SU-DHL-6 (cell line): ENCODE measurements around the gene PRR35.

ENCODE experiments used
- H2AFZ ChIP-seq: fragments of 200-600 bp; sonication (generic); 2 replicates; pipeline ENCODE4 v1.6.1; 2014; ENCODE audit warnings: low read depth, mild to moderate bottlenecking, moderate library complexity, mixed read lengths, antibody characterized with exemption, low read length; ENCODE audit not compliant: severe bottlenecking
- H3F3A ChIP-seq: fragments of 200-600 bp; shearing (Covaris generic); 2 replicates; pipeline ENCODE4 v1.6.0; 2016; ENCODE audit warnings: antibody characterized with exemption, mild to moderate bottlenecking; ENCODE audit not compliant: insufficient read depth
- H3K27ac ChIP-seq: fragments of 200-600 bp; sonication (generic); 2 replicates; pipeline ENCODE4 v1.5.1; 2016; ENCODE audit warnings: low read depth, mild to moderate bottlenecking, low read length, moderate library complexity, mixed read lengths
- H3K27me3 ChIP-seq: fragments of 200-600 bp; sonication (generic), shearing (Covaris generic); 2 replicates; pipeline ENCODE4 v1.6.0; 2014; ENCODE audit warnings: mild to moderate bottlenecking, low read length
- H3K36me3 ChIP-seq: fragments of 200-600 bp; sonication (generic); 2 replicates; pipeline ENCODE4 v1.6.1; 2014; ENCODE audit warnings: mild to moderate bottlenecking, low read length, mixed read lengths
- H3K4me2 ChIP-seq: fragments of 300-600, 200-600 bp; shearing (Covaris generic), sonication (generic); 2 replicates; pipeline ENCODE4 v1.6.0; 2014; ENCODE audit warnings: low read length, low read depth, mild to moderate bottlenecking; ENCODE audit not compliant: poor library complexity, severe bottlenecking
- H3K4me3 ChIP-seq: fragments of 200-600 bp; sonication (generic); 2 replicates; pipeline ENCODE4 v1.5.1; 2014; ENCODE audit warnings: antibody characterized with exemption, low read length, mild to moderate bottlenecking, mixed read lengths; ENCODE audit not compliant: insufficient read depth, poor library complexity, severe bottlenecking
- H3K79me2 ChIP-seq: fragments of 200-600 bp; sonication (generic); 2 replicates; pipeline ENCODE4 v1.6.1; 2014; ENCODE audit warnings: mild to moderate bottlenecking, low read length, moderate library complexity; ENCODE audit not compliant: insufficient read depth
- H3K9ac ChIP-seq: fragments of 200-600 bp; sonication (generic); 2 replicates; pipeline ENCODE4 v1.7.0; 2014; ENCODE audit warnings: mild to moderate bottlenecking, low read length
- H3K9me2 ChIP-seq: fragments of 200-600 bp; sonication (generic); replicated peaks from 2 replicates; pipeline ENCODE4 v1.6.1; 2014; ENCODE audit warnings: low read length; ENCODE audit not compliant: insufficient read depth
- H3K9me3 ChIP-seq: fragments of 200-600 bp; sonication (generic); 2 replicates; pipeline ENCODE4 v1.6.1; 2014; ENCODE audit warnings: low read length, mixed read lengths; ENCODE audit not compliant: insufficient read depth
- H4K20me1 ChIP-seq: fragments of 200-600 bp; sonication (generic); 2 replicates; pipeline ENCODE4 v1.6.1; 2014; ENCODE audit warnings: low read depth, mild to moderate bottlenecking, antibody characterized with exemption, low read length, moderate library complexity, mixed read lengths
- CTCF ChIP-seq: fragments of 200-600 bp; sonication (generic); IDR thresholded peaks from one replicate; pipeline ENCODE4 v1.5.1; 2017; ENCODE audit warnings: antibody characterized with exemption, mild to moderate bottlenecking, low read length, moderate library complexity; ENCODE audit not compliant: insufficient read depth, poor library complexity, severe bottlenecking
- EZH2phosphoT487 ChIP-seq: fragments of 200-600 bp; sonication (generic), shearing (Covaris generic); conservative IDR thresholded peaks from 2 replicates; pipeline ENCODE4 v1.6.1; 2018; ENCODE audit warnings: mild to moderate bottlenecking, antibody characterized with exemption, low read length, moderate library complexity, mixed read lengths

PRR35 gene

GRCh38 chr16:558298-559020, 1.7 kb upstream of the PRR35 start:
- no peak overlapping the region for H3K4me2 ChIP-seq
- H3K4me3 ChIP-seq, result no peak overlapping the region
- H3K79me2 ChIP-seq, result no peaks in the 10 kb centered on the region
- no peak overlapping the region for H3K9ac ChIP-seq
- no peaks in the 10 kb centered on the region for H4K20me1 ChIP-seq
- TF ChIP-seq EZH2phosphoT487, result no peak
- no peak for TF ChIP-seq CTCF
- H2AFZ ChIP-seq, result no peak overlapping the region
- no peak overlapping the region for H3K27ac ChIP-seq
- H3K27me3 ChIP-seq, result no peaks in the 10 kb centered on the region
- no peaks in the 10 kb centered on the region for H3F3A ChIP-seq
- H3K36me3 ChIP-seq, result no peaks in the 10 kb centered on the region
- H3K9me2 ChIP-seq, result no peaks in the 10 kb centered on the region
- no peaks in the 10 kb centered on the region for H3K9me3 ChIP-seq

DNA sequence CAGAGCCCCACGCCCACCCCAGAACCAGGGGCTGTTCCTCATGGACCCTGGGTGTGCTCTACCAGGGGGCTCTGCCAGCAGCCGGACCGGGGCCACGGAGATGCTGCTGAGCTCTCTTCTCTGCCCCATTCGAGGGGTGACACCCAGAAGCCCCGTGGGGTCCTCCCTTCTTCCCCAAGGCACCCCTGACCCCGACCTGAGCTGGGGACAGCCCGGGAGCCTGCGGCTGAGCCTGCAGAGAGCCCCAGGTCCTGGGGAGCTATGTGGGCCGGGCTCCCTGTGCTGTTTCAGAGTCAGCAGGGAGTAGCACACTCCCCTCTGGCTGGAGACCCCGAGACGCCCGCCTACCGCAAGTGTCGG, 1.2 kb upstream of the PRR35 start:
- no peak overlapping the region for H3K4me2 ChIP-seq
- no peak overlapping the region for H2AFZ ChIP-seq
- no peaks in the 10 kb centered on the region for H3K9me2 ChIP-seq
- no peaks in the 10 kb centered on the region for H4K20me1 ChIP-seq
- no peaks in the 10 kb centered on the region for H3K36me3 ChIP-seq
- no peak overlapping the region for H3K27ac ChIP-seq
- no peaks in the 10 kb centered on the region for H3F3A ChIP-seq
- H3K4me3 ChIP-seq, result no peak overlapping the region
- TF ChIP-seq EZH2phosphoT487, result no peak
- no peak for TF ChIP-seq CTCF
- no peaks in the 10 kb centered on the region for H3K9me3 ChIP-seq
- H3K79me2 ChIP-seq, result no peaks in the 10 kb centered on the region
- no peaks in the 10 kb centered on the region for H3K27me3 ChIP-seq
- no peak overlapping the region for H3K9ac ChIP-seq

- Histone ChIP-seq H3K9me3 (no peaks in the 10 kb centered on the region), H3K27me3 (no peaks in the 10 kb centered on the region), H3K4me2 (no peak overlapping the region), H3K36me3 (no peaks in the 10 kb centered on the region), H3K4me3 (no peak overlapping the region), H3K79me2 (no peaks in the 10 kb centered on the region), H3K27ac (no peak overlapping the region), H3K9ac (no peak overlapping the region), H3K9me2 (no peaks in the 10 kb centered on the region), H2AFZ (no peak overlapping the region), H4K20me1 (no peaks in the 10 kb centered on the region), H3F3A (no peaks in the 10 kb centered on the region)
- no peak for TF ChIP-seq CTCF
These were observed 587 bp upstream of the PRR35 start for GRCh38 chr16:559411-560203.
